ENCODE data around the gene FCRL4. TPM values are rescaled to one million over a fixed set of nuclear protein-coding genes. Genes with fewer than 3 reads are reported as not detected.

The FCRL4 gene
- total and polyA plus RNA-seq, 2 donors (not counting 3 experiments of a cell fraction or from before 2014, with no cell fraction given), result not detected

DNA sequence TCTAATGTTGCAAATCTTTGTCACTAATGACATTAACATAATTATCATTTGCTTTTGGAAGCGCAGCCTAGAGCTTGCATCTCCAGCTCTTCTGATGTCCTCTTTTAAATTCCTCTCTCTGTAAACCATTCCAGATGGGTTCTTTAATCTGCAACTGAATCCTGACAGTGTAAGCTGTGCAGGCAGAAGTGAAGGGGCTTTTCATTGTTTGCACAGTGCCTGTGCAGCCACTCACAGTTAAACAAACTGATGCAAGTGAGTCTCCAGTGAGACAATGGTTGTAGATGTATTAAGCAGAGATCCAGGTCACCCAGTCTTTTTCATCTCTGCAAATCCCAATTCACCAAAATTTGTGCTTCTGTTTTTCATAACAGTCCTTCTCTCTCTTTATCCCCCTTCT is 23.0 kb downstream of the FCRL4 start:
- no peak overlapping the region for H3K27ac ChIP-seq (ENCODE audit: insufficient read depth, low read depth, low read length)
- BruUV-seq (replicated peaks), result no TSS peak
- H3K27me3 ChIP-seq (ENCODE audit: control insufficient read depth in 2 of 2, insufficient read depth in 2 of 2, low read length in 2 of 2), result peaks cover 0 to 2% of the 10 kb centered on the region in 2 experiments
- POLR2A ChIA-PET, result no interaction called here
- TF ChIP-seq GATA2 (IDR thresholded peaks at IDR 0.05; ENCODE audit: insufficient read depth, insufficient read length, low read depth, low read length) (no peak), FOS (IDR thresholded peaks at IDR 0.05; ENCODE audit: borderline replicate concordance, insufficient read depth, low read length) (no peak), POLR2A (IDR thresholded peaks at IDR 0.05; ENCODE audit: low read depth, low read length) (no peak), EZH2 (IDR thresholded peaks at IDR 0.05; ENCODE audit: borderline replicate concordance, low read depth, low read length, severe bottlenecking) (no peak), JUN (IDR thresholded peaks at IDR 0.05; ENCODE audit: borderline replicate concordance, insufficient read depth, insufficient read length, low read depth) (no peak), POLR2AphosphoS5 (IDR thresholded peaks at IDR 0.05; ENCODE audit: insufficient read depth, low read depth, low read length) (no peak), MYC (IDR thresholded peaks at IDR 0.05; ENCODE audit: low read depth, low read length) (no peak)
- TF ChIP-seq, protein P1, sequence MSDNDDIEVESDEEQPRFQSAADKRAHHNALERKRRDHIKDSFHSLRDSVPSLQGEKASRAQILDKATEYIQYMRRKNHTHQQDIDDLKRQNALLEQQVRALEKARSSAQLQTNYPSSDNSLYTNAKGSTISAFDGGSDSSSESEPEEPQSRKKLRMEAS (IDR thresholded peaks at IDR 0.05; ENCODE audit: insufficient read depth, insufficient read length), result no peak
- TF ChIP-seq, protein P2, sequence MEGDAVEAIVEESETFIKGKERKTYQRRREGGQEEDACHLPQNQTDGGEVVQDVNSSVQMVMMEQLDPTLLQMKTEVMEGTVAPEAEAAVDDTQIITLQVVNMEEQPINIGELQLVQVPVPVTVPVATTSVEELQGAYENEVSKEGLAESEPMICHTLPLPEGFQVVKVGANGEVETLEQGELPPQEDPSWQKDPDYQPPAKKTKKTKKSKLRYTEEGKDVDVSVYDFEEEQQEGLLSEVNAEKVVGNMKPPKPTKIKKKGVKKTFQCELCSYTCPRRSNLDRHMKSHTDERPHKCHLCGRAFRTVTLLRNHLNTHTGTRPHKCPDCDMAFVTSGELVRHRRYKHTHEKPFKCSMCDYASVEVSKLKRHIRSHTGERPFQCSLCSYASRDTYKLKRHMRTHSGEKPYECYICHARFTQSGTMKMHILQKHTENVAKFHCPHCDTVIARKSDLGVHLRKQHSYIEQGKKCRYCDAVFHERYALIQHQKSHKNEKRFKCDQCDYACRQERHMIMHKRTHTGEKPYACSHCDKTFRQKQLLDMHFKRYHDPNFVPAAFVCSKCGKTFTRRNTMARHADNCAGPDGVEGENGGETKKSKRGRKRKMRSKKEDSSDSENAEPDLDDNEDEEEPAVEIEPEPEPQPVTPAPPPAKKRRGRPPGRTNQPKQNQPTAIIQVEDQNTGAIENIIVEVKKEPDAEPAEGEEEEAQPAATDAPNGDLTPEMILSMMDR (IDR thresholded peaks at IDR 0.05; ENCODE audit: extremely low read depth in 1 of 2, insufficient read depth in 1 of 2, low read depth in 1 of 2, low read length in 2 of 2), result no peak
- no peaks in the 10 kb centered on the region for H3K36me3 ChIP-seq (ENCODE audit: control insufficient read depth in 2 of 2, extremely low read depth in 1 of 2, insufficient read depth in 2 of 2, low read length in 2 of 2)
- no peak overlapping the region for H3K9ac ChIP-seq (replicated peaks; ENCODE audit: extremely low read depth, insufficient read depth, low read length)
- H2AFZ ChIP-seq (ENCODE audit: low read depth, low read length), result no peak overlapping the region
- no peak overlapping the region for H3K4me2 ChIP-seq (ENCODE audit: insufficient read depth, low read length)
- no peak for FAIRE-seq
- no peaks in the 10 kb centered on the region for H3K79me2 ChIP-seq (ENCODE audit: control insufficient read depth, insufficient read depth, low read length)
- H3K9me3 ChIP-seq (replicated peaks; ENCODE audit: control insufficient read depth, insufficient read depth, low read length), result no peaks in the 10 kb centered on the region
- no peak for DNase-seq (ENCODE audit: low read depth, low spot score)
- intact Hi-C loops (cut with micrococcal nuclease) (no loop called here), dilution Hi-C loops (cut with MboI; ENCODE audit: extremely low pct_ligation_motif_present, low sequenced_read_pairs) (no loop called here)
- no peaks in the 10 kb centered on the region for H4K20me1 ChIP-seq (replicated peaks; ENCODE audit: control insufficient read depth, extremely low read depth, insufficient read depth, low read length)
- H3K4me1 ChIP-seq (ENCODE audit: control insufficient read depth, extremely low read depth, insufficient read depth, low read length), result no peaks in the 10 kb centered on the region
- H3K4me3 ChIP-seq (replicated peaks in 1 of 3; ENCODE audit: insufficient read depth in 1 of 3, low read depth in 1 of 3, low read length in 3 of 3), result no peak overlapping the region
- CTCF ChIA-PET, result interaction anchor here (1.0 kb wide), 1 partner anchor 14 kb away, joined by 3 read pairs; no protein-coding TSS in a partner anchor
- H3K9me1 ChIP-seq (replicated peaks; ENCODE audit: control insufficient read depth, extremely low read depth, insufficient read depth, low read length), result no peaks in the 10 kb centered on the region
